ENCODE data around the gene PCMT1. TPM values are rescaled to one million over a fixed set of nuclear protein-coding genes. Genes with fewer than 3 reads are reported as not detected.

PCMT1 gene
- total and polyA plus RNA-seq, 2 of the 8 experiments (the other 6 are each of a cell fraction or from before 2014, with no cell fraction given) = 84.3 to 91.3 TPM

DNA sequence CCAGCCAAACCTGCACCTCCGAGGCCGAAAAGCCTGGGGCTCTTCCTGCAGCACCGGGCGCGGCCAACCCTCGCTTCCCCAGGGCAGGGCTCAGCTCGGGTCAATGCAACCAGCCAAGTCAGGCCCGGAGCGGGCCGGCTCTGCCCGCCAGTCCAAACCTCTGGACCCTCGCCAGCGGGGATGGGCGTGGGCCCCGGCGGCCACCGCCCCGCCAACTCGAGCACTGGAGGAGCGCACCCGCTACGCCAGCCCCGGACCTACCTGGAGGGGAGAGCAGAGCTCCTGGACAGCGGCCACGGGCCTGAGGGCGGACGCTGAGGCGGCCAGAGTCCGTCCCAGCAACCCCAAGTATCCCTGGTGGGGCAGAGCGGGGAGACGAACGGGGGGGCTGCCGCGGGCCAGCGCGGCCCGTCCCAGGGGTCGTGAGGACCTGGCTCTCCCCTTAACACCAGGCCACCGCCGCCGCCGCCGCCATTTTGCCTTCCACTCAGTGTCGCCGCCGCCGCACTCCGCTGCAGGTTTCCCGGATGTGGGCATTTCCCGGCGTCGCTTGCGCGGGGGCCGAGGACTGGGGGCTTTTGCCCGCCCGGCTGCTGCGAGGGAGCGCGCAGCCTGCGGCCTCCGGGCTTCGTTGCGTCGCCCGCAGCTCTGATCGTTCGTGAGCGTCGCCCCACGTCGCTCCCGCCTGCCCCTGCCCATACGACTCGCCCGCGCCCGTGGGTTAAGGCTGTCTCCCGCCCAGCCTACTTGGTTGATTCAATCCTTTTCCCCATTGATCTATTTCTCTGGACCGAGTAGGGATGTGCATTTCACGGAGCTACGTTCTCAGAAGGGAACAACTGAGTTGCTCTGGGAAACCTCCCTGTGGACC lies 31.7 kb upstream of the PCMT1 start, which contains the start of gene LATS1:
LATS1 (minus strand) TSS at position 514 of the 871 bp plus-strand sequence. CDS start 15,975 bp downstream, outside the sequence.
- WGBS, 2 experiments (ENCODE audit: extremely low coverage in 1 of 2, insufficient coverage in 1 of 2, insufficient read length in 1 of 2, insufficient replicate concordance in 2 of 2, low coverage in 1 of 2, low lambda C conversion rate in 2 of 2, missing lambda C conversion rate in 1 of 2) = 2% methylated on average over 55 of the region's 82 CpGs; no CpG with 5 or more reads in 1 of the 2 experiments
- no peak for FAIRE-seq
- TF ChIP-seq, protein P1, sequence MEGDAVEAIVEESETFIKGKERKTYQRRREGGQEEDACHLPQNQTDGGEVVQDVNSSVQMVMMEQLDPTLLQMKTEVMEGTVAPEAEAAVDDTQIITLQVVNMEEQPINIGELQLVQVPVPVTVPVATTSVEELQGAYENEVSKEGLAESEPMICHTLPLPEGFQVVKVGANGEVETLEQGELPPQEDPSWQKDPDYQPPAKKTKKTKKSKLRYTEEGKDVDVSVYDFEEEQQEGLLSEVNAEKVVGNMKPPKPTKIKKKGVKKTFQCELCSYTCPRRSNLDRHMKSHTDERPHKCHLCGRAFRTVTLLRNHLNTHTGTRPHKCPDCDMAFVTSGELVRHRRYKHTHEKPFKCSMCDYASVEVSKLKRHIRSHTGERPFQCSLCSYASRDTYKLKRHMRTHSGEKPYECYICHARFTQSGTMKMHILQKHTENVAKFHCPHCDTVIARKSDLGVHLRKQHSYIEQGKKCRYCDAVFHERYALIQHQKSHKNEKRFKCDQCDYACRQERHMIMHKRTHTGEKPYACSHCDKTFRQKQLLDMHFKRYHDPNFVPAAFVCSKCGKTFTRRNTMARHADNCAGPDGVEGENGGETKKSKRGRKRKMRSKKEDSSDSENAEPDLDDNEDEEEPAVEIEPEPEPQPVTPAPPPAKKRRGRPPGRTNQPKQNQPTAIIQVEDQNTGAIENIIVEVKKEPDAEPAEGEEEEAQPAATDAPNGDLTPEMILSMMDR (IDR thresholded peaks at IDR 0.05; ENCODE audit: control extremely low read depth in 1 of 3, insufficient read depth in 1 of 3, low read depth in 1 of 3, low read length in 3 of 3) = 0 out of 4 replicates have a peak, but pooled peaks of 1 of the 3 experiments have one; percentile 9
- no peak for TF ChIP-seq SP4 (IDR thresholded peaks at IDR 0.05; ENCODE audit: low read length)
- TF ChIP-seq EGR1 (IDR thresholded peaks at IDR 0.05; ENCODE audit: borderline replicate concordance, low read depth, low read length) = peak; percentile 31; the same call in 1 of the 2 replicates
- TF ChIP-seq, protein P2, sequence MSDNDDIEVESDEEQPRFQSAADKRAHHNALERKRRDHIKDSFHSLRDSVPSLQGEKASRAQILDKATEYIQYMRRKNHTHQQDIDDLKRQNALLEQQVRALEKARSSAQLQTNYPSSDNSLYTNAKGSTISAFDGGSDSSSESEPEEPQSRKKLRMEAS (IDR thresholded peaks at IDR 0.05) = peak; percentile 63
- TF ChIP-seq FOSL1 (IDR thresholded peaks at IDR 0.05; ENCODE audit: insufficient read depth, low read depth, low read length) = no peak
- TF ChIP-seq SUZ12 (IDR thresholded peaks at IDR 0.05; ENCODE audit: low read length) = no peak

More for the DNA sequence above, 31.7 kb upstream of the PCMT1 start, which contains the start of gene LATS1:
- Histone ChIP-seq H3K18ac (ENCODE audit: extremely low read depth, low read length) (peak within 1 kb of the TSS; percentile 93), H3K56ac (replicated peaks; ENCODE audit: insufficient read length, low read depth, low read length) (peak within 1 kb of the TSS; percentile 97), H4K91ac (replicated peaks; ENCODE audit: insufficient read length, low read length) (peak within 1 kb of the TSS; percentile 96), H4K8ac (ENCODE audit: extremely low read depth, insufficient read depth, low read length) (peak within 1 kb of the TSS; percentile 100), H2BK15ac (ENCODE audit: low read length) (no peak within 1 kb of the TSS), H3K4me2 (ENCODE audit: insufficient read depth in 1 of 2, low read depth in 2 of 2, low read length in 2 of 2) (peak within 1 kb of the TSS; percentile 90 to 91), H3K27ac (ENCODE audit: low read depth, low read length) (peak within 1 kb of the TSS; percentile 93), H3K4me3 (ENCODE audit: extremely low read depth in 1 of 4, insufficient read depth in 2 of 4, low read depth in 3 of 4, low read length in 4 of 4) (peak within 1 kb of the TSS; percentile 81 to 93 (median 86)), H3K14ac (ENCODE audit: insufficient read length) (no peak within 1 kb of the TSS), H3K9ac (replicated peaks in 1 of 4; ENCODE audit: extremely low read depth in 1 of 4, low read depth in 3 of 4, low read length in 3 of 4) (peak within 1 kb of the TSS; percentile 94 to 98 (median 98)), H3K9me3 (ENCODE audit: insufficient read depth in 2 of 2, low read depth in 1 of 2, low read length in 1 of 2) (no peaks in the 10 kb centered on the region), H2AFZ (ENCODE audit: low read length) (peak within 1 kb of the TSS; percentile 98), H3K4ac (replicated peaks; ENCODE audit: insufficient read length, low read depth, low read length) (peak within 1 kb of the TSS; percentile 91), H3K27me3 (replicated peaks in 1 of 4; ENCODE audit: control insufficient read depth in 3 of 4, extremely low read depth in 1 of 4, insufficient read depth in 3 of 4, low read length in 3 of 4) (no peaks in the 10 kb centered on the region), H3K79me1 (ENCODE audit: low read depth, low read length) (peaks cover 2% of the 10 kb centered on the region; the same call in 1 of the 2 replicates), H3K4me1 (replicated peaks in 1 of 4; ENCODE audit: control insufficient read depth in 3 of 4, insufficient read depth in 4 of 4, low read length in 3 of 4) (peaks cover 0 to 4% (median 2%) of the 10 kb centered on the region in 4 experiments; a peak in 3 of 7 replicates), H2AK5ac (ENCODE audit: low read depth, low read length) (no peak within 1 kb of the TSS), H2BK5ac (ENCODE audit: low read depth, low read length) (peak within 1 kb of the TSS; percentile 90), H3K79me2 (ENCODE audit: control insufficient read depth in 1 of 2, insufficient read depth in 2 of 2, low read length in 2 of 2) (peaks cover 7 to 54% of the 10 kb centered on the region in 2 experiments), H3K23ac (ENCODE audit: insufficient read length) (no peak within 1 kb of the TSS), H2BK120ac (replicated peaks; ENCODE audit: low read depth, low read length) (peak within 1 kb of the TSS; percentile 43), H2BK20ac (ENCODE audit: low read length) (no peak within 1 kb of the TSS), H2BK12ac (ENCODE audit: low read depth, low read length) (0 out of 2 replicates have a peak within 1 kb of the TSS, but pooled peaks have one; percentile 75), H4K20me1 (replicated peaks in 1 of 2; ENCODE audit: control insufficient read depth in 1 of 2, insufficient read depth in 2 of 2, low read length in 2 of 2) (peaks cover 0 to 4% of the 10 kb centered on the region in 2 experiments), H4K5ac (ENCODE audit: insufficient read length, low read depth, low read length) (peak within 1 kb of the TSS; percentile 91), H3K23me2 (ENCODE audit: low read depth, low read length) (peaks cover 4% of the 10 kb centered on the region; the same call in 1 of the 2 replicates), H3K36me3 (ENCODE audit: control insufficient read depth in 2 of 4, insufficient read depth in 4 of 4, low read length in 3 of 4) (no peaks in the 10 kb centered on the region)
- ChIA-PET POLR2A (ENCODE audit: partially characterized antibody) (interaction anchor here (0.6 to 3.3 kb wide), 25 partner anchors 9 to 668 kb away, joined by 3 to 23 read pairs (median 3); partner anchors contain the start of genes GINM1, KATNA1, LRP11 and NUP43), CTCF (ENCODE audit: partially characterized antibody) (interaction anchor here (0.6 to 1.5 kb wide), 5 partner anchors 11 to 171 kb away, joined by 3 to 8 read pairs (median 4); no protein-coding TSS in a partner anchor)
- DNase-seq (ENCODE audit: low read depth in 1 of 2, low spot score in 2 of 2) = peak in 1 of 2 experiments; percentile 95

Measured in H1 (cell line).